ENCODE data around the gene RBMS1.

RBMS1 gene

DNA sequence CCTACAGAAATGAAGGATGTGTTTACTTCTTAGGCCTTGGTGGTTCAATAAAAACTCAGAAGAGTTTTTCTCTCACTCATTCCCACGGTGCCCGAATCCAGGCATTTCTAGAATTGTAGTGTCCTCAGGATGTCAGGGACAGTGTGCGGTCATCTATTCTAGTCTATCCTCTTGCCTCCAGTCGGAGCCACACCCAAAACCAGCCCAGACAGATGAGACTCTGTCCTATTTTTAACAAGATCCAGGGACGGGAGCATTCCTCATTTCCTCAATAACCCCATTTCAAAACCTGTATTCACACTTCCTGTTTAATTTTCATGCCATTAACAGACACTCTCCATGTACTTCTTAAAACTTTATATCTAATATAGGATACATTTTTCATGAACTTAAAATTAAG, 11.6 kb upstream of the RBMS1 start:
- TF ChIP-seq, protein P1, sequence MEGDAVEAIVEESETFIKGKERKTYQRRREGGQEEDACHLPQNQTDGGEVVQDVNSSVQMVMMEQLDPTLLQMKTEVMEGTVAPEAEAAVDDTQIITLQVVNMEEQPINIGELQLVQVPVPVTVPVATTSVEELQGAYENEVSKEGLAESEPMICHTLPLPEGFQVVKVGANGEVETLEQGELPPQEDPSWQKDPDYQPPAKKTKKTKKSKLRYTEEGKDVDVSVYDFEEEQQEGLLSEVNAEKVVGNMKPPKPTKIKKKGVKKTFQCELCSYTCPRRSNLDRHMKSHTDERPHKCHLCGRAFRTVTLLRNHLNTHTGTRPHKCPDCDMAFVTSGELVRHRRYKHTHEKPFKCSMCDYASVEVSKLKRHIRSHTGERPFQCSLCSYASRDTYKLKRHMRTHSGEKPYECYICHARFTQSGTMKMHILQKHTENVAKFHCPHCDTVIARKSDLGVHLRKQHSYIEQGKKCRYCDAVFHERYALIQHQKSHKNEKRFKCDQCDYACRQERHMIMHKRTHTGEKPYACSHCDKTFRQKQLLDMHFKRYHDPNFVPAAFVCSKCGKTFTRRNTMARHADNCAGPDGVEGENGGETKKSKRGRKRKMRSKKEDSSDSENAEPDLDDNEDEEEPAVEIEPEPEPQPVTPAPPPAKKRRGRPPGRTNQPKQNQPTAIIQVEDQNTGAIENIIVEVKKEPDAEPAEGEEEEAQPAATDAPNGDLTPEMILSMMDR (IDR thresholded peaks at IDR 0.05; ENCODE audit: low read depth, low read length, missing control alignments) = no peak
- no peak overlapping the region for H3K4me3 ChIP-seq (replicated peaks; ENCODE audit: low read depth, low read length)
- DNase-seq (ENCODE audit: extremely low read depth, low read depth) = no peak

DNA sequence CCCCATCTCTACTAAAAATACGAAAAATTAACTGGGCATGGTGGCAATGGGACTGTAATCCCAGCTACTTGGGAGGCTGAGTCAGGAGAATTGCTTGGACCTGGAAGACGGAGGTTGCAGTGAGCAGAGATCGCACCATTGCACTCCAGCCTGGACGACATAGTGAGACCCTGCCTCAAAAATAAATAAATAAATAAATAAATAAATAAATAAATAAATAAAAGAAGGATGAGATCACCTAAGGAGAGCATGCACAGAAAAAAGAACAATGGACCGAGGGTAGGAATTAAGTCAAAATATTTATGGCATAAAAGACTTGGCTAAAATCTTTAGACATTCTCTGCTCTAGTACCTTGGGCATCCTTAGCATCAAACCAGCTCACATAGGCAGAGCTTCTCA, 8.9 kb upstream of the RBMS1 start:
- TF ChIP-seq, protein P1 (IDR thresholded peaks at IDR 0.05; ENCODE audit: low read depth, low read length, missing control alignments) = no peak
- H3K4me3 ChIP-seq (replicated peaks; ENCODE audit: low read depth, low read length) = no peak overlapping the region
- DNase-seq (ENCODE audit: extremely low read depth, low read depth) = no peak

- DNase-seq (ENCODE audit: extremely low read depth, low read depth) = no peak
- H3K4me3 ChIP-seq (replicated peaks; ENCODE audit: low read depth, low read length) = no peak overlapping the region
- TF ChIP-seq, protein P1 (IDR thresholded peaks at IDR 0.05; ENCODE audit: low read depth, low read length, missing control alignments) = no peak
Measured at GRCh38 chr2:160501370-160501769, 7.8 kb upstream of the RBMS1 start.

GRCh38 chr2:160499865-160500264, 6.3 kb upstream of the RBMS1 start:
- no peak for DNase-seq (ENCODE audit: extremely low read depth, low read depth)
- TF ChIP-seq, protein P1 (IDR thresholded peaks at IDR 0.05; ENCODE audit: low read depth, low read length, missing control alignments) = no peak
- no peak overlapping the region for H3K4me3 ChIP-seq (replicated peaks; ENCODE audit: low read depth, low read length)

DNA sequence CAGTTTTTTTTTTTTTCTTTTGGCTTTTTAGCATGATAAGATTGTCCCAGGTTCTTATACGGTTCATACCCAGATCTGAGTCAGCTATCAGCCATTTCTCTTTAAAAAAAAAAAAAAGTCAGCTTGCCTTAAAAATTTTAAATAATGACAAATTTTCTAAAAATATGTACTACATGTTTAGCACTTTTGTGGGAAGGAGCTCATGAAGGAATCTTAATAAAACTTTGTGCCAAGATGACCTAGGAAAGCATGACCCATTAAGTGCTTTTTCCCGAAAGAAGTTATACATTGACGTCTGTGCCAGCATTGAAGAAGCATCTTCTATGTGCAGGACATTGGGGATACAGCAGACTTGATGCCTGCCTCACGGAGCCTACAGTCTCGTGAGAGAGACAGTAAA, 4.5 kb upstream of the RBMS1 start:
- DNase-seq (ENCODE audit: extremely low read depth, low read depth) = no peak
- H3K4me3 ChIP-seq (replicated peaks; ENCODE audit: low read depth, low read length) = no peak overlapping the region
- TF ChIP-seq, protein P1 (IDR thresholded peaks at IDR 0.05; ENCODE audit: low read depth, low read length, missing control alignments) = no peak

DNA sequence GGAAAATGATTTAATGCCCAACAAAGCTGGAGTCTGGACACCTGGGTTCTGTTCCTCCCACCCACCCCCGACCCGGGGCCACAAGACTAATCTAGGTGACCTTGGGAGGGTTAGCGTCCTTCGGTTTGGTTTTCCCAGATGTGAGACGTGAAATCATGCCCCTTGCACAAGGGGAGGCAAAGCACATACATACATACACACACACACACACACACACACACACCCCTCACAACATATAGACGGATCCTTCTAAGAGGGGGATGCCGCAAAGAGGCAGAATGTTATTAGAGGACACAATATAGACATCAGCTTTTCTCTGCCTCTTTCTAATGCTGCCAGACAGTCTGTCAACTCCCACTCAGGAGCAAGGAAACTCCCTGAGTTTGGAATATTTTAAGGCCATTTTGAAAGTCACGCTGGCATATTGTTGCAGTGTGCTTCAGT, 616 bp upstream of the RBMS1 start:
- DNase-seq (ENCODE audit: extremely low read depth, low read depth) = no peak
- H3K4me3 ChIP-seq (replicated peaks; ENCODE audit: low read depth, low read length) = peak overlapping the region; percentile 73
- TF ChIP-seq, protein P1 (IDR thresholded peaks at IDR 0.05; ENCODE audit: low read depth, low read length, missing control alignments) = no peak

Data from HFF-Myc (cell line).